Stomach (tissue), 9 donors: ENCODE data around the gene FBXO44. TPM values are rescaled to one million over a fixed set of nuclear protein-coding genes. Genes with fewer than 3 reads are reported as not detected.

Source experiments
- DNase-seq, 2 donors: peaks; one replicate each; pipeline versions ENCODE4 v3.0.0 to v3.0.0-alpha.2; 2013 to 2019
- H3K27ac ChIP-seq, 5 donors: fragments of 200-600 bp in 4 of 5; sonication (generic) in 4 of 5; one replicate each; pipeline ENCODE4 v1.5.1; 2013 to 2019; ENCODE audit warnings: mild to moderate bottlenecking in 1 of 5, moderate library complexity in 1 of 5
- H3K27me3 ChIP-seq, 3 donors: fragments of 200-600 bp; sonication (generic); one replicate each; pipeline ENCODE4 v1.5.1; 2017 to 2019; ENCODE audit warnings: mixed run types in 1 of 3
- H3K36me3 ChIP-seq, 4 donors: fragments of 200-600 bp; sonication (generic); 1 replicate in 3 of 4; 2 replicates in 1 of 4; pipeline ENCODE4 v1.5.1; 2016 to 2019
- H3K4me1 ChIP-seq, 4 donors: fragments of 200-600 bp; sonication (generic); one replicate each; pipeline ENCODE4 v1.5.1; 2016 to 2019
- H3K4me3 ChIP-seq, 4 donors: fragments of 200-600 bp; sonication (generic) in 3 of 4; one replicate each; pipeline ENCODE4 v1.5.1; 2016 to 2019; ENCODE audit warnings: mild to moderate bottlenecking in 1 of 4
- H3K9me3 ChIP-seq, 4 donors: fragments of 200-600 bp; sonication (generic); one replicate each; pipeline ENCODE4 v1.5.1; 2016 to 2019
- CTCF ChIP-seq, 7 experiments: fragments of 450-650 bp in 4 of 7; fragments of 200-600 bp in 3 of 7; sonication (generic) in 3 of 7; IDR thresholded peaks; one replicate each; pipeline ENCODE4 v1.5.1; 2016 to 2019; ENCODE audit warnings: antibody characterized with exemption in 7 of 7, control low read depth in 2 of 7, mild to moderate bottlenecking in 1 of 7
- EP300 ChIP-seq: sonication (generic); formaldehyde crosslinking; IDR thresholded peaks from one replicate; pipeline ENCODE4 v1.6.1; 2017; ENCODE audit warnings: antibody characterized with exemption
- POLR2A ChIP-seq, 4 donors: fragments of 450-650 bp; IDR thresholded peaks; one replicate each; pipeline ENCODE4 v1.6.1; 2016; ENCODE audit warnings: antibody characterized with exemption in 4 of 4, control low read depth in 2 of 4, mild to moderate bottlenecking in 1 of 4, moderate library complexity in 1 of 4
- POLR2AphosphoS5 ChIP-seq, 3 donors: sonication (generic); formaldehyde crosslinking; IDR thresholded peaks; one replicate each; pipeline ENCODE4 v1.6.1; 2016; ENCODE audit warnings: antibody characterized with exemption in 3 of 3
- WGBS, 5 donors: extraction: QIAGEN DNeasy Blood & Tissue Kit in 3 of 5; methylation state at CpG; one replicate each; pipeline versions ENCODE4 v1.1.5 to v1.1.7; 2013 to 2018; 5-methylcytosine and 5-hydroxymethylcytosine counted together
- intact Hi-C: fragments of 100-400 bp; cut with DNase I; formaldehyde crosslinking; loops from one replicate; pipeline ENCODE4 v1.15.1; 2023; ENCODE audit warnings: low total_unique reads
- polyA plus RNA-seq, 3 donors: library from polyadenylated mRNA; stranded (reverse); fragments of 200-250 nt; gene quantifications; one replicate each; pipeline ENCODE4 v1.2.3, GENCODE V29; 2013
- total RNA-seq, 5 donors: library from RNA; depleted of rRNA; stranded (reverse); fragments of >200 nt; gene quantifications; one replicate each; pipeline versions ENCODE4 v1.1.0 to v1.2.3, GENCODE V29; 2014 to 2016
- donor health status: healthy with polysubstance abuse.
- donor health status: Bipolar disorder and iron deficiency.
- donor health status: healthy.

FBXO44 gene
- total and polyA plus RNA-seq, 8 donors = 3.6 to 54.8 (median 12.1) TPM

GRCh38 chr1:11661103-11661502 lies 6.4 kb downstream of the FBXO44 start:
- Histone ChIP-seq H3K9me3 (no peaks in the 10 kb centered on the region), H3K4me1 (peaks cover 0 to 22% (median 14%) of the 10 kb centered on the region in 4 donors), H3K36me3 (peaks cover 0 to 45% (median 27%) of the 10 kb centered on the region in 4 donors), H3K27ac (no peak overlapping the region), H3K27me3 (no peaks in the 10 kb centered on the region), H3K4me3 (no peak overlapping the region)
- intact Hi-C loops = loop anchor here (5.0 kb wide), 1 partner anchor 56 kb away; no protein-coding TSS in a partner anchor
- DNase-seq = no peak
- WGBS, 5 donors = 88 to 94% (median 89%) methylated on average over 17 of the region's 17 CpGs
- TF ChIP-seq POLR2A (IDR thresholded peaks at IDR 0.05) (no peak), CTCF (IDR thresholded peaks at IDR 0.05) (no peak), POLR2AphosphoS5 (IDR thresholded peaks at IDR 0.05) (no peak), EP300 (no peak)

- H3K4me1 ChIP-seq = peaks cover 0 to 20% (median 16%) of the 10 kb centered on the region in 4 donors
- H3K27me3 ChIP-seq = no peaks in the 10 kb centered on the region
- peak; percentile 46 to 77 for DNase-seq
- peaks cover 0 to 36% (median 21%) of the 10 kb centered on the region in 4 donors for H3K36me3 ChIP-seq
- no peak for TF ChIP-seq CTCF (IDR thresholded peaks at IDR 0.05)
- no peak for TF ChIP-seq POLR2A (IDR thresholded peaks at IDR 0.05)
- TF ChIP-seq POLR2AphosphoS5 (IDR thresholded peaks at IDR 0.05) = no peak
- no peak for TF ChIP-seq EP300
- peak overlapping the region; percentile 64 to 85 (median 72) for H3K4me3 ChIP-seq
- H3K9me3 ChIP-seq = no peaks in the 10 kb centered on the region
- H3K27ac ChIP-seq = peak overlapping the region; percentile 79 to 93 (median 88)
- WGBS, 5 donors = 0 to 2% (median 1%) methylated on average over 28 to 63 of the region's 66 CpGs
- intact Hi-C loops = loop anchor here (5.0 kb wide), 1 partner anchor 53 kb away; no protein-coding TSS in a partner anchor
Observed at GRCh38 chr1:11664336-11665065, 9.8 kb downstream of the FBXO44 start.

GRCh38 chr1:11668516-11668915 lies 13.8 kb downstream of the FBXO44 start:
- no peaks in the 10 kb centered on the region for H3K27me3 ChIP-seq
- 88 to 93% (median 90%) methylated on average over 13 to 14 of the region's 14 CpGs for WGBS, 5 donors
- TF ChIP-seq POLR2A (IDR thresholded peaks at IDR 0.05) (no peak), CTCF (IDR thresholded peaks at IDR 0.05) (no peak), EP300 (no peak), POLR2AphosphoS5 (IDR thresholded peaks at IDR 0.05) (no peak)
- DNase-seq = no peak
- H3K27ac ChIP-seq = no peak overlapping the region
- H3K4me3 ChIP-seq = no peak overlapping the region
- peaks cover 5 to 36% (median 29%) of the 10 kb centered on the region in 4 donors for H3K4me1 ChIP-seq
- peaks cover 12 to 46% (median 38%) of the 10 kb centered on the region in 4 donors for H3K36me3 ChIP-seq
- no peaks in the 10 kb centered on the region for H3K9me3 ChIP-seq
- intact Hi-C loops = no loop called here

- Histone ChIP-seq H3K4me1 (peaks cover 5 to 32% (median 17%) of the 10 kb centered on the region in 4 donors), H3K36me3 (peaks cover 20 to 68% (median 61%) of the 10 kb centered on the region in 4 donors), H3K9me3 (no peaks in the 10 kb centered on the region), H3K27ac (peak overlapping the region in 2 of 5 donors; percentile 55 to 74), H3K27me3 (no peaks in the 10 kb centered on the region), H3K4me3 (no peak overlapping the region)
- no peak for DNase-seq
- TF ChIP-seq EP300 (no peak), POLR2AphosphoS5 (IDR thresholded peaks at IDR 0.05) (no peak), CTCF (IDR thresholded peaks at IDR 0.05) (no peak), POLR2A (IDR thresholded peaks at IDR 0.05) (no peak)
- WGBS, 5 donors = 73 to 80% (median 77%) methylated on average over 6 of the region's 6 CpGs
- intact Hi-C loops = no loop called here
Observed at GRCh38 chr1:11670747-11671146, 16.1 kb downstream of the FBXO44 start.
